Hepatocyte (in vitro differentiated cells): ENCODE measurements around the gene LDLRAD4. TPM values are rescaled to one million over a fixed set of nuclear protein-coding genes. Genes with fewer than 3 reads are reported as not detected.

ENCODE experiments used
- DNase-seq: peaks from one replicate; pipeline ENCODE4 v3.0.0-alpha.2; 2016; ENCODE audit warnings: low spot score
- H2AFZ ChIP-seq: fragments of 200-600 bp; sonication (generic); 2 replicates; pipeline ENCODE4 v1.6.0; 2016; ENCODE audit warnings: antibody characterized with exemption, mild to moderate bottlenecking
- H3K27ac ChIP-seq: fragments of 200-600 bp; sonication (generic); 2 replicates; pipeline ENCODE4 v1.5.1; 2016; ENCODE audit warnings: mild to moderate bottlenecking
- H3K27me3 ChIP-seq: fragments of 200-600 bp; sonication (generic); 2 replicates; pipeline ENCODE4 v1.6.1; 2016
- H3K36me3 ChIP-seq: fragments of 200-600 bp; sonication (generic); replicated peaks from 2 replicates; pipeline ENCODE4 v1.5.1; 2016; ENCODE audit warnings: low read depth; ENCODE audit not compliant: insufficient read depth
- H3K4me1 ChIP-seq: fragments of 200-600 bp; sonication (generic); 2 replicates; pipeline ENCODE4 v1.5.1; 2016; ENCODE audit warnings: mild to moderate bottlenecking, moderate library complexity; ENCODE audit not compliant: insufficient read depth
- H3K4me2 ChIP-seq: fragments of 200-600 bp; sonication (generic); 2 replicates; pipeline ENCODE4 v1.6.0; 2016
- H3K4me3 ChIP-seq: fragments of 200-600 bp; sonication (generic); 2 replicates; pipeline ENCODE4 v1.5.1; 2016; ENCODE audit warnings: mild to moderate bottlenecking
- H3K79me2 ChIP-seq: fragments of 200-600 bp; sonication (generic); 2 replicates; pipeline ENCODE4 v1.6.0; 2017; ENCODE audit warnings: mild to moderate bottlenecking
- H3K9me2 ChIP-seq: fragments of 200-600 bp; sonication (generic); replicated peaks from 2 replicates; pipeline ENCODE4 v1.6.0; 2017; ENCODE audit warnings: mild to moderate bottlenecking; ENCODE audit not compliant: insufficient read depth
- H3K9me3 ChIP-seq: fragments of 200-600 bp; sonication (generic); 2 replicates; pipeline ENCODE4 v1.5.1; 2016; ENCODE audit warnings: low read depth, mild to moderate bottlenecking
- H4K20me1 ChIP-seq: fragments of 200-600 bp; sonication (generic); 2 replicates; pipeline ENCODE4 v1.6.0; 2016; ENCODE audit warnings: mild to moderate bottlenecking; ENCODE audit not compliant: insufficient read depth, poor library complexity, severe bottlenecking
- CTCF ChIP-seq: fragments of 200-600 bp; sonication (generic); IDR thresholded peaks from 2 replicates; pipeline ENCODE4 v1.5.1; 2016; ENCODE audit warnings: antibody characterized with exemption, mild to moderate bottlenecking; ENCODE audit not compliant: poor library complexity
- EZH2 ChIP-seq: fragments of 200-600 bp; sonication (generic); IDR thresholded peaks from 2 replicates; pipeline ENCODE4 v1.6.1; 2016; ENCODE audit warnings: antibody characterized with exemption, mild to moderate bottlenecking, borderline replicate concordance
- EZH2phosphoT487 ChIP-seq: fragments of 200-600 bp; sonication (generic); IDR thresholded peaks from one replicate; pipeline ENCODE4 v1.6.1; 2018; ENCODE audit warnings: antibody characterized with exemption, mild to moderate bottlenecking, low read depth, moderate library complexity; ENCODE audit not compliant: unreplicated experiment, severe bottlenecking
- WGBS: methylation state at CpG from one replicate; pipeline ENCODE4 v1.1.6; 2016; ENCODE audit warnings: low lambda C conversion rate; ENCODE audit errors: missing lambda C conversion rate; 5-methylcytosine and 5-hydroxymethylcytosine counted together
- polyA plus RNA-seq: library from polyadenylated mRNA; unstranded; fragments of >200 nt; fragmentation: Nextera tagmentation; extraction: Ambion mirVana; gene quantifications from 2 replicates; pipeline ENCODE4 v1.2.1, GENCODE V29; 2016
- total RNA-seq: library from RNA; depleted of rRNA; stranded (reverse); fragments of >200 nt; gene quantifications from 2 replicates; pipeline ENCODE4 v1.2.3, GENCODE V29; 2014

LDLRAD4 gene
- total and polyA plus RNA-seq, 2 experiments from 2014 or later: 15.1 to 29.0 TPM

DNA sequence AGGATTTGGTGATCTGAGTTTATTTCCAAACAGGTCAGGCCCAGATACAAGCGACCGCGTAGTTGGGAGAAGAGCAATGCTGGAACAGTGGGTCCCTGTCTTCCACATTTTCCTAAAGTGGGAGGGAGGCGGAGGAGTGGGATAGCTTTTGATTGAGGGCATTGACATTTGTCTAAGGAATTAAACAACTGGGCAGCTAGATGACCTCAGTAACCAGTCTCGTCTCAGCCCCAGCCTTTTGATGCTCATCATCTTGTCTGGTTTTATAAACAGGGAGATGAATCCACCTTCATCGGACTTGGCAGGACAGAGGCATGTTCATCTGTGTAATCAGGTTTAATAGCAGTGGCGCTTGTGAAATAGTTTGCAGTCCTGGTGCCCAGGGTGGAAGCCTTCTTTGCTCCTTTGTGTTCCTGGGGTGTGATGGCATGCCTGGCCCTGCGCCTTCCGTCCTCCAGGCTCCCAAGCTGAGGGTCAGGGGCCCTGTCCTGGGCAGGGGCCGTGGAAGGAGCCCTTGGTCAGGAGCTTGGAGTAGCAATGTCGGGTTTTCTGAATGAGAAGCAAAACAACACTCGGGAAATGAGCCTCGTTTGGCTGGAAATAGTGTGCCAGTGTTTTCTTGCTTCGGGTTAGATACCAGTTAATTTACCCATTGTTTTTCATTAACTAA is 314.0 kb downstream of the LDLRAD4 start:
- H3K36me3 ChIP-seq: no peaks in the 10 kb centered on the region
- peaks cover 3% of the 10 kb centered on the region for H3K4me1 ChIP-seq
- no peaks in the 10 kb centered on the region for H3K9me3 ChIP-seq
- TF ChIP-seq EZH2 (no peak), EZH2phosphoT487 (no peak), CTCF (no peak)
- no peak overlapping the region for H3K4me2 ChIP-seq
- 91% methylated on average over 14 of the region's 14 CpGs for WGBS
- no peaks in the 10 kb centered on the region for H3K9me2 ChIP-seq
- H3K27me3 ChIP-seq: no peaks in the 10 kb centered on the region
- H2AFZ ChIP-seq: no peak overlapping the region
- no peak overlapping the region for H3K4me3 ChIP-seq
- H3K27ac ChIP-seq: no peak overlapping the region
- no peaks in the 10 kb centered on the region for H4K20me1 ChIP-seq
- DNase-seq: no peak
- H3K79me2 ChIP-seq: no peaks in the 10 kb centered on the region

GRCh38 chr18:13534631-13535030 is 316.1 kb downstream of the LDLRAD4 start:
- Histone ChIP-seq H3K79me2 (no peaks in the 10 kb centered on the region), H3K9me2 (no peaks in the 10 kb centered on the region), H3K27ac (no peak overlapping the region), H3K36me3 (no peaks in the 10 kb centered on the region), H3K4me1 (peaks cover 17% of the 10 kb centered on the region), H2AFZ (no peak overlapping the region), H3K4me2 (no peak overlapping the region), H3K4me3 (no peak overlapping the region), H4K20me1 (no peaks in the 10 kb centered on the region), H3K27me3 (no peaks in the 10 kb centered on the region), H3K9me3 (no peaks in the 10 kb centered on the region)
- no peak for TF ChIP-seq CTCF
- TF ChIP-seq EZH2: no peak
- no peak for TF ChIP-seq EZH2phosphoT487
- 79% methylated on average over 4 of the region's 4 CpGs for WGBS
- DNase-seq: no peak

- Histone ChIP-seq H2AFZ (no peak overlapping the region), H3K27ac (no peak overlapping the region), H3K9me3 (no peaks in the 10 kb centered on the region), H3K4me2 (no peak overlapping the region), H3K27me3 (no peaks in the 10 kb centered on the region), H3K36me3 (no peaks in the 10 kb centered on the region), H3K4me3 (no peak overlapping the region), H3K79me2 (no peaks in the 10 kb centered on the region), H3K4me1 (peaks cover 33% of the 10 kb centered on the region), H3K9me2 (no peaks in the 10 kb centered on the region), H4K20me1 (no peaks in the 10 kb centered on the region)
- TF ChIP-seq EZH2phosphoT487: no peak
- no peak for DNase-seq
These were observed 318.0 kb downstream of the LDLRAD4 start for GRCh38 chr18:13536578-13536977.

DNA sequence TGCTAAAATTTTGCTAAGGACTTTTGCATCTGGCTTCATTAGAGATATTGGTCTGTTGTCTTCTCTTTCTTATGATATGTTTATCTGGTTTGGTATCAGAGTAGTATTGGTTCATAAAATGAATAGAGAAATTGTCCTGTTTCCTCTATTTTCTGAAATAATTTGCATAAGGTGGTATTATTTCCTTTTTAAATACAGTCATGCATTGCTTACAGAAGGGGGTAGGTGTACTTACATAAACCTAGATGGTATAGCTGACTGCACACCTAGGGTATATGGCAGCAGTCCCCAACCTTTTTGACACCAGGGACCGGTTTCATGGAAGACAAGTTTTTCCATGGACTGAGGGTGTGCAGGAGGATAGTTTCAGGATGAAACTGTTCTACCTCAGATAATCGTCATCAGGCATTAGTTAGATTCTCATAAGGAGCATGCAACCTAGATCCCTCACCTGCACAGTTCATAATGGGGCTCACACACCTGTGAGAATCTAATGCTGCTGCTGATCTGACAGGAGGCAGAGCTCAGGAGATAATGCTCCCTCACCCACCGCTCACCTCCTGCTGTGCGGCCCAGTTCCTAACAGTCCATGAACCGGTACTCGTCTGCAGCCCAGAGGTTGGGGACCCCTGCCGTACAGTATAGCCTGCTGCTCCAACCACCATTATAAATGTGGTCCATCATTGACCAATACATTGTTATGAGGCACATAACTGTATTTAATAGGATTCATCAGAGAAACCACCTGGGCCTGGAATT is 318.6 kb downstream of the LDLRAD4 start:
- no peak for DNase-seq
- H3K27ac ChIP-seq: no peak overlapping the region
- WGBS: 88% methylated on average over 7 of the region's 7 CpGs
- no peaks in the 10 kb centered on the region for H3K9me3 ChIP-seq
- no peak for TF ChIP-seq EZH2phosphoT487
- TF ChIP-seq EZH2: no peak
- TF ChIP-seq CTCF: no peak
- H3K36me3 ChIP-seq: no peaks in the 10 kb centered on the region
- H3K4me1 ChIP-seq: peaks cover 38% of the 10 kb centered on the region
- H4K20me1 ChIP-seq: no peaks in the 10 kb centered on the region
- no peaks in the 10 kb centered on the region for H3K9me2 ChIP-seq
- no peak overlapping the region for H3K4me3 ChIP-seq
- H3K4me2 ChIP-seq: no peak overlapping the region
- no peak overlapping the region for H2AFZ ChIP-seq
- no peaks in the 10 kb centered on the region for H3K27me3 ChIP-seq
- H3K79me2 ChIP-seq: no peaks in the 10 kb centered on the region
